Astrocyte (in vitro differentiated cells and primary cell): ENCODE data around the gene LCN1. TPM values are rescaled to one million over a fixed set of nuclear protein-coding genes. Genes with fewer than 3 reads are reported as not detected.

ENCODE experiments used
- DNase-seq: peaks from one replicate; pipeline ENCODE4 v3.0.0-alpha.2; 2010; ENCODE audit warnings: low read depth
- FAIRE-seq: peaks from 2 replicates; lab custom pipeline; 2011; peaks lifted over from hg19 to GRCh38; lab: Jason Lieb, UNC
- H2AFZ ChIP-seq: 2 replicates; pipeline ENCODE4 v1.6.0; 2012; ENCODE audit warnings: low read depth, low read length, inconsistent platforms
- H3K27ac ChIP-seq: 2 replicates; pipeline ENCODE4 v1.5.1; 2011; ENCODE audit warnings: low read depth, low read length, inconsistent platforms
- H3K27me3 ChIP-seq: 2 replicates; pipeline ENCODE4 v1.6.0; 2011; ENCODE audit warnings: low read length, inconsistent platforms; ENCODE audit not compliant: insufficient read depth
- H3K36me3 ChIP-seq: 2 replicates; pipeline ENCODE4 v1.5.1; 2011; ENCODE audit warnings: low read length, inconsistent platforms; ENCODE audit not compliant: insufficient read depth
- H3K4me1 ChIP-seq: 2 replicates; pipeline ENCODE4 v1.5.1; 2011; ENCODE audit warnings: low read length, inconsistent platforms; ENCODE audit not compliant: insufficient read depth
- H3K4me2 ChIP-seq: 2 replicates; pipeline ENCODE4 v1.6.0; 2012; ENCODE audit warnings: low read length, inconsistent platforms
- H3K4me3 ChIP-seq: 2 replicates; pipeline ENCODE4 v1.5.1; 2011; ENCODE audit warnings: low read depth, mild to moderate bottlenecking, low read length, inconsistent platforms; ENCODE audit not compliant: insufficient read depth
- H3K79me2 ChIP-seq: 2 replicates; pipeline ENCODE4 v1.6.0; 2012; ENCODE audit warnings: mild to moderate bottlenecking, low read length, inconsistent platforms; ENCODE audit not compliant: insufficient read depth
- H3K9ac ChIP-seq: 2 replicates; pipeline ENCODE4 v1.6.0; 2012; ENCODE audit warnings: mild to moderate bottlenecking, low read length, inconsistent platforms
- H3K9me3 ChIP-seq: 2 replicates; pipeline ENCODE4 v1.5.1; 2012; ENCODE audit warnings: low read depth, mild to moderate bottlenecking, low read length, inconsistent platforms; ENCODE audit not compliant: insufficient read depth
- H4K20me1 ChIP-seq: 2 replicates; pipeline ENCODE4 v1.6.0; 2012; ENCODE audit warnings: low read length, inconsistent platforms; ENCODE audit not compliant: insufficient read depth
- H3K27ac Mint-ChIP-seq: one replicate; pipeline ENCODE4 v1.8.0; 2021; ENCODE audit warnings: mild to moderate bottlenecking, mixed read lengths; ENCODE audit not compliant: unreplicated experiment
- H3K27me3 Mint-ChIP-seq: one replicate; pipeline ENCODE4 v1.8.0; 2021; ENCODE audit warnings: low read depth, mixed read lengths; ENCODE audit not compliant: unreplicated experiment
- H3K36me3 Mint-ChIP-seq: one replicate; pipeline ENCODE4 v1.8.0; 2021; ENCODE audit warnings: low read depth, mixed read lengths; ENCODE audit not compliant: unreplicated experiment
- H3K4me1 Mint-ChIP-seq: one replicate; pipeline ENCODE4 v1.8.0; 2021; ENCODE audit warnings: low read depth, mixed read lengths; ENCODE audit not compliant: unreplicated experiment
- H3K4me3 Mint-ChIP-seq: one replicate; pipeline ENCODE4 v1.8.0; 2021; ENCODE audit warnings: mild to moderate bottlenecking, moderate library complexity, mixed read lengths; ENCODE audit not compliant: unreplicated experiment
- H3K9me3 Mint-ChIP-seq: one replicate; pipeline ENCODE4 v1.8.0; 2021; ENCODE audit warnings: mild to moderate bottlenecking, mixed read lengths; ENCODE audit not compliant: unreplicated experiment
- CTCF ChIP-seq: IDR thresholded peaks from 2 replicates; pipeline ENCODE4 v1.5.1; 2011; ENCODE audit warnings: low read depth, mild to moderate bottlenecking, inconsistent platforms, low read length, moderate library complexity; ENCODE audit not compliant: insufficient read depth
- EZH2 ChIP-seq: IDR thresholded peaks from 2 replicates; pipeline ENCODE4 v1.6.1; 2012; ENCODE audit warnings: mild to moderate bottlenecking, low read length, inconsistent platforms; ENCODE audit not compliant: insufficient read depth
- total RNA-seq: library from RNA; stranded (reverse); gene quantifications from 2 replicates; pipeline ENCODE4 v1.2.1, GENCODE V29; 2021

The LCN1 gene
- total RNA-seq, 1 donor from 2014 or later = not detected

DNA sequence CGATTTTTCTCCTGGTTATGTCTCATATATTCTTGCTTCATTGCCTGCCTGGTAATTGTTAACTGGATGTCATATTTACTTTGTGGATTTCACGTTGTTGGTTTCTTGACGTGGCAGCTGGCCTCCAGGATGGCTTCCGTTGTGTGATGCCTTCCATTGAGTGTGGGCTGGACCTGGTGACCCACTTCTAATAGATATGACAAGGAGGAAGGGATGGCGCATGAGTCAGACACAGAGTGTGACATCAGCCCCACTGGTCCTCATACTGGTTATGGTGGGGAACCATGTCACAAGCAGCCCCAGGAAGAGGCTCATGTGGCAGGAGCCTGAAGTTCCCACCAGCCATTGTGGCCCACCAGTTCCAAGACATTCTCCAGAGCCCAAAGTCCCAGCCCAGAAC is 34.0 kb downstream of the LCN1 start:
- Mint-ChIP-seq H3K4me3 (no peak overlapping the region), H3K36me3 (no peaks in the 10 kb centered on the region), H3K27me3 (peaks cover 18% of the 10 kb centered on the region), H3K4me1 (no peaks in the 10 kb centered on the region), H3K9me3 (peaks cover 7% of the 10 kb centered on the region), H3K27ac (no peak overlapping the region)
- Histone ChIP-seq H3K4me1 (no peaks in the 10 kb centered on the region), H3K9ac (no peak overlapping the region), H3K27me3 (no peaks in the 10 kb centered on the region), H3K36me3 (no peaks in the 10 kb centered on the region), H4K20me1 (no peaks in the 10 kb centered on the region), H3K4me3 (no peak overlapping the region), H3K4me2 (no peak overlapping the region), H3K79me2 (no peaks in the 10 kb centered on the region), H3K27ac (no peak overlapping the region), H2AFZ (no peak overlapping the region), H3K9me3 (no peaks in the 10 kb centered on the region)
- FAIRE-seq (no peak), DNase-seq (no peak)
- TF ChIP-seq EZH2 = no peak
- no peak for TF ChIP-seq CTCF

DNA sequence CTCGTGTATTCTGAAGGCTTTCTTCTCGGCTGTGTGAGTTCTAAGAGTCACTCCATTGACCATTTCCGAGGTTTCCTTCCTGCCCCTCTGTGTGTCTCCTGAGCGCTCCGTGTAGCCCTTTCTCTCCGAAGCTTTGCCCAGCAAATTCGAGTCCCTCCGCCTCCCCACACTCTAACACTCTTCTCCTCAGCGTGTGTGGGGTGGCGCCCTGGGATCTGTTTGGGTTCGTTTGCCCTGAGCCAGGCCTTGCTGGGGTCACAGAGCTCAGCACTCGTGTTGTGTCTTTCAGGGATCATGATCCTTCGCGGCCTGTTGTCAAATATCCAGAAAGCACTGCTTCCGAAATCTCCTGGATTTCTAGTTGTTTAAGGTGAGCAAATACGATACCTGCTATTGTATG is 34.7 kb downstream of the LCN1 start:
- no peak for DNase-seq
- H3K4me1 Mint-ChIP-seq = no peaks in the 10 kb centered on the region
- H3K9me3 Mint-ChIP-seq = peaks cover 7% of the 10 kb centered on the region
- peaks cover 16% of the 10 kb centered on the region for H3K27me3 Mint-ChIP-seq
- no peak for TF ChIP-seq EZH2
- no peak for TF ChIP-seq CTCF
- Histone ChIP-seq H3K4me2 (no peak overlapping the region), H3K4me3 (no peak overlapping the region), H4K20me1 (no peaks in the 10 kb centered on the region), H3K27ac (no peak overlapping the region), H2AFZ (no peak overlapping the region), H3K9ac (no peak overlapping the region), H3K9me3 (no peaks in the 10 kb centered on the region), H3K4me1 (no peaks in the 10 kb centered on the region), H3K79me2 (no peaks in the 10 kb centered on the region), H3K27me3 (no peaks in the 10 kb centered on the region), H3K36me3 (no peaks in the 10 kb centered on the region)
- H3K4me3 Mint-ChIP-seq = no peak overlapping the region
- FAIRE-seq = no peak
- no peaks in the 10 kb centered on the region for H3K36me3 Mint-ChIP-seq
- H3K27ac Mint-ChIP-seq = no peak overlapping the region

DNA sequence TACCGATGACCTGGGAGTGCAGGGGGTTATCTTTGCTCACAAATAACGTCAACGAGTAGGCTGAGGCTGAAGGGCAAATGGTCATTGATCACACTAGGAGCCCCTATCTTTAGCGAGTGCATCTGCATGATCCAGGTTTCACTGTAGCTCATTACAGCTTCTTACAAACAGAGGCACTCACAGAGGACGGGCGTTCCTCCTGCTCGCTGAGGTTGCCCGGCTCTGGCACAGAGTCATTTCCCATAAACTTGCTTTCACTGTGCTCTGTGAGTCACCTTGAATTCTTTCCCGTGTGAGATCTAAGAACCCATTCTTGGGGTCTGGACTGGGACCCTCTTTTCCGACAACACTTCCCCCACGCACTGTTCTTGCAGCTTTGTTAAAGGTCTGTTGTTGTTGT is 38.4 kb downstream of the LCN1 start:
- H3K36me3 ChIP-seq = no peaks in the 10 kb centered on the region
- FAIRE-seq (no peak), DNase-seq (no peak)
- no peak overlapping the region for H3K4me2 ChIP-seq
- no peak overlapping the region for H3K9ac ChIP-seq
- H3K9me3 Mint-ChIP-seq = peaks cover 2% of the 10 kb centered on the region
- no peaks in the 10 kb centered on the region for H4K20me1 ChIP-seq
- H3K36me3 Mint-ChIP-seq = no peaks in the 10 kb centered on the region
- no peak overlapping the region for H3K4me3 Mint-ChIP-seq
- peaks cover 12% of the 10 kb centered on the region for H3K27me3 Mint-ChIP-seq
- H3K4me1 ChIP-seq = no peaks in the 10 kb centered on the region
- H3K4me3 ChIP-seq = no peak overlapping the region
- H3K4me1 Mint-ChIP-seq = no peaks in the 10 kb centered on the region
- H3K79me2 ChIP-seq = no peaks in the 10 kb centered on the region
- H3K27ac Mint-ChIP-seq = no peak overlapping the region
- no peaks in the 10 kb centered on the region for H3K9me3 ChIP-seq
- TF ChIP-seq EZH2 (no peak), CTCF (no peak)
- H3K27me3 ChIP-seq = no peaks in the 10 kb centered on the region
- no peak overlapping the region for H2AFZ ChIP-seq
- H3K27ac ChIP-seq = no peak overlapping the region
